ENCODE measurements around the gene SLC13A4.

The SLC13A4 gene

DNA sequence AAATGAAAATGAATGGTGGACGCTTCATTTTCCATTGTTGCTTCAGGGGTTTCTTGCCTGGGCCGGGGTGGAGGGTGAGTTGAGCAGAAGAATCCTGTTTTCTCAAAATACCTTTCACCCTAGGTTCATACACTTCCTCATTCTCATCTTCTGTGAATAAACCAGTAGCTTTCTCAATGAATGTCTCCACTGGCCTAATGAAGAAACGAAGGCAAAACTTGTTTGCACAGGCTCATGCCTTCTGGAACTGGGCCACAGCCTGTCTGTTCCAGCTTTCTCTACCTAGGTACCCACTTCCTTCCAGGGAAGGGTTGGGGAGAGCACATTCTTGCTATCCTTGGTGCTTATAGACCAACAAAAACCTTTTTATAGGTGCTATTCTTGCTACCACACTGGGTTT lies 44.4 kb downstream of the SLC13A4 start:
- H3K27me3 ChIP-seq (ENCODE audit: insufficient read depth, low read length): no peaks in the 10 kb centered on the region
- no peak overlapping the region for H2AFZ ChIP-seq (ENCODE audit: low read length)

DNA sequence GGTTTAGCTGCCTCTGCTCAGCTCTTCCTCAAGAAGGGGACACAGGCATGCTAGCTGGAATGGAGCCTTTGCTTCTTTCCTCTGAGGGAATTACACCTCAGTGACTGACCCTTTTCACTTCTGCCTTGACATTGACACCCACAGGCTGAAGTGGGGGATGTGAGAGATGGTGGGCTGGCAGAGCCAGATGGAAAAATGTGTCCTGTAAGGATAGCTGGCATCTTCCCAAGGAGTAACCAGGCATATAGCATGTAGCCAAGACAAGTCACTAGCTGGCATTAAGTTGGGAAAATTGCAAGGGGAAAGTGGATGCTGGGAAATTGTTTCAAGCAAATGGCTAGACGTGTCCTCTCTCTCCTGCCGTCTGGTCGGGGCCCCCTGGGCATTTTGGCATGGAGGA lies 45.8 kb downstream of the SLC13A4 start:
- no peaks in the 10 kb centered on the region for H3K79me2 ChIP-seq (ENCODE audit: insufficient read depth, low read length)
- no peak overlapping the region for H3K27ac ChIP-seq (ENCODE audit: low read depth, low read length, poor library complexity, severe bottlenecking)
- H3K9me3 ChIP-seq (ENCODE audit: low read length): no peaks in the 10 kb centered on the region
- H3K9ac ChIP-seq (ENCODE audit: low read length): no peak overlapping the region
- H3K27me3 ChIP-seq (ENCODE audit: insufficient read depth, low read length): no peaks in the 10 kb centered on the region
- TF ChIP-seq, protein P1, sequence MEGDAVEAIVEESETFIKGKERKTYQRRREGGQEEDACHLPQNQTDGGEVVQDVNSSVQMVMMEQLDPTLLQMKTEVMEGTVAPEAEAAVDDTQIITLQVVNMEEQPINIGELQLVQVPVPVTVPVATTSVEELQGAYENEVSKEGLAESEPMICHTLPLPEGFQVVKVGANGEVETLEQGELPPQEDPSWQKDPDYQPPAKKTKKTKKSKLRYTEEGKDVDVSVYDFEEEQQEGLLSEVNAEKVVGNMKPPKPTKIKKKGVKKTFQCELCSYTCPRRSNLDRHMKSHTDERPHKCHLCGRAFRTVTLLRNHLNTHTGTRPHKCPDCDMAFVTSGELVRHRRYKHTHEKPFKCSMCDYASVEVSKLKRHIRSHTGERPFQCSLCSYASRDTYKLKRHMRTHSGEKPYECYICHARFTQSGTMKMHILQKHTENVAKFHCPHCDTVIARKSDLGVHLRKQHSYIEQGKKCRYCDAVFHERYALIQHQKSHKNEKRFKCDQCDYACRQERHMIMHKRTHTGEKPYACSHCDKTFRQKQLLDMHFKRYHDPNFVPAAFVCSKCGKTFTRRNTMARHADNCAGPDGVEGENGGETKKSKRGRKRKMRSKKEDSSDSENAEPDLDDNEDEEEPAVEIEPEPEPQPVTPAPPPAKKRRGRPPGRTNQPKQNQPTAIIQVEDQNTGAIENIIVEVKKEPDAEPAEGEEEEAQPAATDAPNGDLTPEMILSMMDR (IDR thresholded peaks at IDR 0.05; ENCODE audit: low read length): no peak
- no peak for TF ChIP-seq EZH2 (IDR thresholded peaks at IDR 0.05; ENCODE audit: borderline replicate concordance, low read length)
- no peaks in the 10 kb centered on the region for H3F3A ChIP-seq (ENCODE audit: insufficient read depth, low read length)
- no peak overlapping the region for H3K4me3 ChIP-seq (ENCODE audit: low read depth, low read length, poor library complexity, severe bottlenecking)
- H3K36me3 ChIP-seq (ENCODE audit: insufficient read depth, low read length): peaks cover 21% of the 10 kb centered on the region; the same call in 1 of the 2 replicates
- no peak overlapping the region for H3K4me2 ChIP-seq (ENCODE audit: low read length)
- no peaks in the 10 kb centered on the region for H3K9me2 ChIP-seq (ENCODE audit: low read depth, low read length)
- H2AFZ ChIP-seq (ENCODE audit: low read length): no peak overlapping the region
- no peaks in the 10 kb centered on the region for H3K4me1 ChIP-seq (ENCODE audit: insufficient read depth, low read length, severe bottlenecking)
- no peaks in the 10 kb centered on the region for H4K20me1 ChIP-seq (ENCODE audit: insufficient read depth, low read length)

More for the DNA sequence above, 44.4 kb downstream of the SLC13A4 start:
- Histone ChIP-seq H3K9ac (ENCODE audit: low read length) (no peak overlapping the region), H3K4me3 (ENCODE audit: low read depth, low read length, poor library complexity, severe bottlenecking) (no peak overlapping the region), H3K4me2 (ENCODE audit: low read length) (no peak overlapping the region), H4K20me1 (ENCODE audit: insufficient read depth, low read length) (no peaks in the 10 kb centered on the region), H3K36me3 (ENCODE audit: insufficient read depth, low read length) (peaks cover 10% of the 10 kb centered on the region; the same call in 1 of the 2 replicates), H3K79me2 (ENCODE audit: insufficient read depth, low read length) (no peaks in the 10 kb centered on the region), H3K9me2 (ENCODE audit: low read depth, low read length) (no peaks in the 10 kb centered on the region), H3K4me1 (ENCODE audit: insufficient read depth, low read length, severe bottlenecking) (no peaks in the 10 kb centered on the region), H3K9me3 (ENCODE audit: low read length) (no peaks in the 10 kb centered on the region), H3F3A (ENCODE audit: insufficient read depth, low read length) (no peaks in the 10 kb centered on the region), H3K27ac (ENCODE audit: low read depth, low read length, poor library complexity, severe bottlenecking) (no peak overlapping the region)
- TF ChIP-seq, protein P1 (IDR thresholded peaks at IDR 0.05; ENCODE audit: low read length): no peak
- no peak for TF ChIP-seq EZH2 (IDR thresholded peaks at IDR 0.05; ENCODE audit: borderline replicate concordance, low read length)

DNA sequence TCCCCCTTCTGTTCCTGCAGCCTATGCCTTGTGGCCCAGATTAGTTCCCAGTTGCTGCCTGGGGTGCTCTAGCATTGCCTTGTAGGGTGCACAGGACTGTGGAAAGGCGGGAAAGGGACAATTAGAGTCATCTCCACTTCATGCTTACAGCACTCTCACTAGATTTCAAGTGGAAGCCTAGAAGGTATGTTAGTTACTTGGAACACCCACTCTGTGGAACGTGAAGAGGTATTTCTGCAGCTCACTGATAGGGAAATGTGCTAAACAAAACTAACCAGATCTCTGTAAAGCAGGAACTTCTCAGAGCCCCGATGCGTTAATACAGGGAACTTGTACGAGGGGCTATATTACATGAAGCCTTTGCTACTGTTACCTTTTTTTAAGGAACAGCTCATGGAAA lies 46.2 kb downstream of the SLC13A4 start:
- no peak overlapping the region for H3K27ac ChIP-seq (ENCODE audit: low read depth, low read length, poor library complexity, severe bottlenecking)

More for the DNA sequence above, 46.2 kb downstream of the SLC13A4 start:
- no peak for TF ChIP-seq EZH2 (IDR thresholded peaks at IDR 0.05; ENCODE audit: borderline replicate concordance, low read length)
- TF ChIP-seq, protein P1 (IDR thresholded peaks at IDR 0.05; ENCODE audit: low read length): no peak
- Histone ChIP-seq H3K36me3 (ENCODE audit: insufficient read depth, low read length) (peaks cover 21% of the 10 kb centered on the region; the same call in 1 of the 2 replicates), H3K9ac (ENCODE audit: low read length) (no peak overlapping the region), H3K79me2 (ENCODE audit: insufficient read depth, low read length) (no peaks in the 10 kb centered on the region), H3K4me3 (ENCODE audit: low read depth, low read length, poor library complexity, severe bottlenecking) (no peak overlapping the region), H3K4me1 (ENCODE audit: insufficient read depth, low read length, severe bottlenecking) (no peaks in the 10 kb centered on the region), H3F3A (ENCODE audit: insufficient read depth, low read length) (no peaks in the 10 kb centered on the region), H4K20me1 (ENCODE audit: insufficient read depth, low read length) (no peaks in the 10 kb centered on the region), H3K27me3 (ENCODE audit: insufficient read depth, low read length) (no peaks in the 10 kb centered on the region), H3K9me2 (ENCODE audit: low read depth, low read length) (no peaks in the 10 kb centered on the region), H3K9me3 (ENCODE audit: low read length) (no peaks in the 10 kb centered on the region), H3K4me2 (ENCODE audit: low read length) (no peak overlapping the region), H2AFZ (ENCODE audit: low read length) (no peak overlapping the region)
